K562 (cell line): ENCODE measurements around the gene WASHC4. TPM values are rescaled to one million over a fixed set of nuclear protein-coding genes. Genes with fewer than 3 reads are reported as not detected.

Source experiments
- ATAC-seq: fragments of 200-7000 bp; cut with Tn5 transposase; 3 replicates; pipeline ENCODE4 v1.9.1; 2020; ENCODE audit warnings: moderate library complexity
- BruUV-seq: library from RNA; stranded (reverse); fragments of 400-500 nt; replicated peaks from 2 replicates; lab custom pipeline; 2021; lab: Mats Ljungman, UMichigan
- CTCF ChIA-PET: fragments of 300-600 bp; formaldehyde crosslinking; extraction: SDS; loops from one replicate; lab custom pipeline; 2021; ENCODE audit warnings: low intra/inter-chr PET ratio; lab: Yijun Ruan, JAX
- POLR2A ChIA-PET: fragments of 300-600, 350-650 bp; sonication (Branson Sonifier 250); formaldehyde crosslinking; extraction: SDS; loops from one replicate; lab custom pipeline; 2021; ENCODE audit warnings: antibody characterized with exemption, inconsistent platforms; lab: Yijun Ruan, JAX
- DNase-seq, 4 experiments: peaks; one replicate each; pipeline versions ENCODE4 v3.0.0 to v3.0.0-alpha.2; 2011 to 2018; ENCODE audit warnings: low spot score in 3 of 4, mixed read lengths in 3 of 4; ENCODE audit errors: extremely low read depth in 1 of 4
- FAIRE-seq: peaks from 2 replicates; lab custom pipeline; 2011; peaks lifted over from hg19 to GRCh38; lab: Jason Lieb, UNC
- H2AFZ ChIP-seq: 2 replicates; pipeline ENCODE4 v1.6.0; 2011; ENCODE audit warnings: low read depth, low read length, control low read depth, inconsistent platforms
- H3K27ac ChIP-seq: fragments of 200-600 bp; 3 replicates; pipeline ENCODE4 v1.8.0; 2011; ENCODE audit warnings: low read depth, mild to moderate bottlenecking, control low read depth, inconsistent platforms, low read length, moderate library complexity, mixed read lengths; ENCODE audit errors: extremely low read depth
- H3K27me3 ChIP-seq, 2 experiments: fragments of 300-600 bp in 1 of 2; 2 replicates in 1 of 2; 3 replicates in 1 of 2; pipeline versions ENCODE4 v1.6.0 to v1.8.0; 2011; ENCODE audit warnings: inconsistent platforms in 2 of 2, low read length in 2 of 2, mild to moderate bottlenecking in 1 of 2, mixed read lengths in 1 of 2, moderate library complexity in 1 of 2; ENCODE audit not compliant: control insufficient read depth in 2 of 2, insufficient read depth in 2 of 2
- H3K36me3 ChIP-seq: fragments of 300-600 bp; 3 replicates; pipeline ENCODE4 v1.8.0; 2011; ENCODE audit warnings: mild to moderate bottlenecking, low read length, inconsistent platforms; ENCODE audit not compliant: control insufficient read depth, insufficient read depth
- H3K4me1 ChIP-seq, 2 experiments: fragments of 200-600 bp in 1 of 2; replicated peaks in 1 of 2; 2 replicates in 1 of 2; 3 replicates in 1 of 2; pipeline versions ENCODE4 v1.5.1 to v1.8.0; 2011; ENCODE audit warnings: inconsistent platforms in 2 of 2, low read length in 2 of 2, mild to moderate bottlenecking in 1 of 2, mixed read lengths in 1 of 2, moderate library complexity in 1 of 2; ENCODE audit not compliant: control insufficient read depth in 2 of 2, insufficient read depth in 2 of 2
- H3K4me2 ChIP-seq: 2 replicates; pipeline ENCODE4 v1.6.1; 2011; ENCODE audit warnings: low read length, control low read depth, inconsistent platforms, mixed read lengths; ENCODE audit not compliant: insufficient read depth
- H3K4me3 ChIP-seq: fragments of 200-600 bp; sonication (generic), shearing (Covaris generic); 2 replicates; pipeline ENCODE4 v1.5.1; 2016; ENCODE audit warnings: control low read depth, inconsistent platforms
- H3K79me2 ChIP-seq: fragments of 200-600 bp; 3 replicates; pipeline ENCODE4 v1.8.0; 2011; ENCODE audit warnings: low read length, inconsistent platforms; ENCODE audit not compliant: control insufficient read depth, insufficient read depth
- H3K9ac ChIP-seq, 2 experiments: 2 replicates each; pipeline versions ENCODE4 v1.6.0 to v1.6.1; 2011; ENCODE audit warnings: low read depth in 2 of 2, low read length in 2 of 2, control low read depth in 1 of 2, inconsistent platforms in 1 of 2, mild to moderate bottlenecking in 1 of 2, mixed read lengths in 1 of 2; ENCODE audit not compliant: insufficient read depth in 1 of 2
- H3K9me1 ChIP-seq: one replicate; pipeline ENCODE4 v1.6.0; 2011; ENCODE audit warnings: inconsistent platforms, mild to moderate bottlenecking, low read length, moderate library complexity; ENCODE audit not compliant: control insufficient read depth, insufficient read depth
- H3K9me3 ChIP-seq: replicated peaks from 2 replicates; pipeline ENCODE4 v1.5.1; 2011; ENCODE audit warnings: low read depth, low read length, inconsistent platforms; ENCODE audit not compliant: control insufficient read depth, insufficient read depth
- H4K20me1 ChIP-seq: replicated peaks from 2 replicates; pipeline ENCODE4 v1.6.1; 2011; ENCODE audit warnings: low read length, inconsistent platforms, mixed read lengths; ENCODE audit not compliant: control insufficient read depth, insufficient read depth
- ADNP ChIP-seq: fragments of 200-800 bp; sonication (Bioruptor generic); IDR thresholded peaks from 2 replicates; pipeline ENCODE4 v1.6.1; 2016; ENCODE audit warnings: missing genetic modification characterization, missing compliant biosample characterization
- ARID1B ChIP-seq: fragments of 450-650 bp; IDR thresholded peaks from 2 replicates; pipeline ENCODE4 v1.6.1; 2016; ENCODE audit warnings: antibody characterized with exemption, mild to moderate bottlenecking, inconsistent platforms
- BDP1 ChIP-seq: IDR thresholded peaks from 3 replicates; pipeline ENCODE4 v1.6.1; 2011; ENCODE audit not compliant: insufficient read length, insufficient read depth
- C11orf30 ChIP-seq: fragments of 450-650 bp; IDR thresholded peaks from 2 replicates; pipeline ENCODE4 v1.6.1; 2016; ENCODE audit warnings: low read depth, mild to moderate bottlenecking
- CBFA2T3 ChIP-seq: fragments of 450-650 bp; IDR thresholded peaks from 2 replicates; pipeline ENCODE4 v1.6.1; 2017
- L3MBTL2 ChIP-seq: fragments of 450-650 bp; IDR thresholded peaks from 2 replicates; pipeline ENCODE4 v1.6.1; 2016; ENCODE audit warnings: mild to moderate bottlenecking, moderate library complexity
- MEIS2 ChIP-seq: fragments of 450-650 bp; IDR thresholded peaks from 2 replicates; pipeline ENCODE4 v1.6.1; 2014; ENCODE audit warnings: mild to moderate bottlenecking; ENCODE audit not compliant: partially characterized antibody
- SMARCE1 ChIP-seq: fragments of 450-650 bp; IDR thresholded peaks from 2 replicates; pipeline ENCODE4 v1.7.1; 2016; ENCODE audit warnings: mild to moderate bottlenecking
- SOX6 ChIP-seq: fragments of 450-650 bp; IDR thresholded peaks from 2 replicates; pipeline ENCODE4 v1.6.1; 2014; ENCODE audit warnings: mild to moderate bottlenecking
- TRIM24 ChIP-seq, 2 experiments: fragments of 450-650 bp; IDR thresholded peaks; 2 replicates each; pipeline ENCODE4 v1.6.1; 2016
- ZNF316 ChIP-seq: fragments of 450-650 bp; IDR thresholded peaks from 2 replicates; pipeline ENCODE4 v1.6.1; 2016
- ZNF586 ChIP-seq: fragments of 450-650 bp; formaldehyde crosslinking; conservative IDR thresholded peaks from 2 replicates; pipeline ENCODE4 v1.4.0; 2020; ENCODE audit warnings: mild to moderate bottlenecking, moderate library complexity
- WGBS: fragments of 100-300 bp; shearing (Covaris generic); methylation state at CpG from one replicate; pipeline ENCODE4 v1.1.6; 2016; ENCODE audit warnings: low coverage, mixed read lengths; ENCODE audit not compliant: insufficient coverage; ENCODE audit errors: missing lambda C conversion rate; 5-methylcytosine and 5-hydroxymethylcytosine counted together
- in situ Hi-C: fragments of 300-500 bp; cut with MboI; formaldehyde crosslinking; loops from 4 replicates; pipeline ENCODE4 v1.15.0; 2018; ENCODE audit warnings: inconsistent platforms, mixed read lengths
- intact Hi-C: fragments of 100-400 bp; cut with micrococcal nuclease; formaldehyde crosslinking; loops from 2 replicates; pipeline ENCODE4 v1.14.2; 2022
- polyA plus RNA-seq, 8 experiments: library from polyadenylated mRNA; depleted of rRNA in 4 of 8; stranded (reverse) in 5 of 8; unstranded in 3 of 8; fragments of >200 nt; fragmentation: Nextera tagmentation in 2 of 8; fragmentation: Illumina TruSeq in 1 of 8; extraction: Ambion mirVana in 2 of 8; extraction: Trizol in 1 of 8; gene quantifications; 2 replicates each; pipeline versions ENCODE4 v1.2.1 to v1.2.3, GENCODE V29; 2011 to 2014; ENCODE audit warnings: inconsistent platforms in 1 of 8, missing spikeins in 1 of 8
- total RNA-seq, 7 experiments: library from RNA; depleted of rRNA in 6 of 7; stranded (reverse); fragments of >200 nt in 6 of 7; fragmentation: Illumina TruSeq in 2 of 7; extraction: Trizol in 2 of 7; gene quantifications; 2 replicates each; pipeline versions ENCODE4 v1.2.1 to v1.2.3, GENCODE V29; 2011 to 2021; ENCODE audit warnings: low replicate concordance in 1 of 7
- TF ChIP-seq, protein P1 (sequence below): sonication (generic); formaldehyde crosslinking; IDR thresholded peaks from 2 replicates; pipeline ENCODE4 v1.8.0; 2022; ENCODE audit warnings: mild to moderate bottlenecking, missing genetic modification reagents
- TF ChIP-seq, protein P2 (sequence below): sonication (generic); IDR thresholded peaks from 2 replicates; pipeline ENCODE4 v1.6.1; 2016

The WASHC4 gene
- total and polyA plus RNA-seq, 9 of the 15 experiments (the other 6 are each of a cell fraction or from before 2014, with no cell fraction given): 12.5 to 38.5 (median 21.3) TPM

DNA sequence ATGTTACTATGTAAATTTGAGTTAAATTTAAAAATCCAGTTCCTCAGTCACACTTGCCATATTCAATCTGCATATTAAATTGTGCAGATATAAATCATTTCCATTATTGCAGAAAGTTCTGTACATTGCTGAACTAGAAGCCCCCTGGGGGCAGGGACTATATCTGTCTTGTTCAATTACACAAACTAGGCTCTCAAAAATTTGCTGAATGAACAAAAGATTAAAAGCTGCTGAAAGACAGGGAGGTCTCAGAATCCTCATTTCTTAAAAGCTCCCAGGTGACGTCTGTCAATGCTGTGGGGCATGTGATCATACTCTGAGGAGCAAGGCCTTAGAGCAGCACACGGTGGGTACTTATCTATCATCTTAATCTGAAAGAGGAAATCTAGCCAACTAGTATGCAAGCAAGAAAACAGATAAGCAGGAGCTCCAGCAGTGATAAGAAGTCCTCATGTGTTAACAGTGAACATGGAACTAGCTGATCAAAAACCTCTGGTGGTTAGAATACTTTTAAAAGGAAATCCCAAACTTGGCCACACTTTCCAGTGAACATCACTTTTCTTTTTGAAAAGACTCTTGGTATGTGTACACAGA, 68.0 kb downstream of the WASHC4 start:
- TF ChIP-seq ADNP (tag) (peak; percentile 90), L3MBTL2 (0 out of 2 replicates have a peak, but pooled peaks have one; percentile 33), CBFA2T3 (peak; percentile 49; the same call in 1 of the 2 replicates), MEIS2 (peak; percentile 36), ZNF586 (CRISPR knock-in tag) (no peak), TRIM24 (IDR thresholded peaks at IDR 0.05) (peak in 1 of 2 experiments; percentile 31; a peak in 1 of 4 replicates), BDP1 (no peak), C11orf30 (peak; percentile 50), SOX6 (peak; percentile 34; the same call in 1 of the 2 replicates), ARID1B (peak; percentile 38; the same call in 1 of the 2 replicates), ZNF316 (peak; percentile 81), SMARCE1 (0 out of 2 replicates have a peak, but pooled peaks have one; percentile 32)
- TF ChIP-seq, protein P1, sequence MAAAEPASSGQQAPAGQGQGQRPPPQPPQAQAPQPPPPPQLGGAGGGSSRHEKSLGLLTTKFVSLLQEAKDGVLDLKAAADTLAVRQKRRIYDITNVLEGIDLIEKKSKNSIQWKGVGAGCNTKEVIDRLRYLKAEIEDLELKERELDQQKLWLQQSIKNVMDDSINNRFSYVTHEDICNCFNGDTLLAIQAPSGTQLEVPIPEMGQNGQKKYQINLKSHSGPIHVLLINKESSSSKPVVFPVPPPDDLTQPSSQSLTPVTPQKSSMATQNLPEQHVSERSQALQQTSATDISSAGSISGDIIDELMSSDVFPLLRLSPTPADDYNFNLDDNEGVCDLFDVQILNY (CRISPR knock-in tag): no peak
- TF ChIP-seq, protein P2, sequence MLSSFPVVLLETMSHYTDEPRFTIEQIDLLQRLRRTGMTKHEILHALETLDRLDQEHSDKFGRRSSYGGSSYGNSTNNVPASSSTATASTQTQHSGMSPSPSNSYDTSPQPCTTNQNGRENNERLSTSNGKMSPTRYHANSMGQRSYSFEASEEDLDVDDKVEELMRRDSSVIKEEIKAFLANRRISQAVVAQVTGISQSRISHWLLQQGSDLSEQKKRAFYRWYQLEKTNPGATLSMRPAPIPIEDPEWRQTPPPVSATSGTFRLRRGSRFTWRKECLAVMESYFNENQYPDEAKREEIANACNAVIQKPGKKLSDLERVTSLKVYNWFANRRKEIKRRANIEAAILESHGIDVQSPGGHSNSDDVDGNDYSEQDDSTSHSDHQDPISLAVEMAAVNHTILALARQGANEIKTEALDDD: no peak
- FAIRE-seq (peak; percentile 35), ATAC-seq (no peak), DNase-seq (peak in 3 of 4 experiments; percentile 14 to 26 (median 24))
- Histone ChIP-seq H3K9me1 (no peaks in the 10 kb centered on the region), H3K4me3 (no peak overlapping the region), H3K4me2 (no peak overlapping the region), H3K27me3 (no peaks in the 10 kb centered on the region), H3K9ac (no peak overlapping the region), H2AFZ (no peak overlapping the region), H3K36me3 (peaks cover 15% of the 10 kb centered on the region), H3K27ac (no peak overlapping the region), H3K4me1 (peaks cover 0 to 13% of the 10 kb centered on the region in 2 experiments; a peak in 3 of 5 replicates), H3K9me3 (no peaks in the 10 kb centered on the region), H4K20me1 (no peaks in the 10 kb centered on the region), H3K79me2 (no peaks in the 10 kb centered on the region)
- in situ Hi-C loops (no loop called here), intact Hi-C loops (no loop called here)
- ChIA-PET CTCF (no interaction called here), POLR2A (interaction anchor here (1.2 kb wide), 1 partner anchor 43 kb away, joined by 7 read pairs; no protein-coding TSS in a partner anchor)
- WGBS: 27% methylated on average over 1 of the region's 2 CpGs
- no TSS peak for BruUV-seq
